T follicular helper cell (primary cell): ENCODE measurements around the gene LRP1.

Experiments
- DNase-seq: peaks from one replicate; pipeline ENCODE4 v3.0.0-alpha.2; 2020; ENCODE audit warnings: low read depth

LRP1 gene

GRCh38 chr12:57236201-57236924 is 108.1 kb downstream of the LRP1 start:
- DNase-seq: no peak

- DNase-seq: no peak
These were observed 108.8 kb downstream of the LRP1 start for GRCh38 chr12:57236925-57237595.

GRCh38 chr12:57237596-57237931 is 109.3 kb downstream of the LRP1 start:
- DNase-seq: no peak

GRCh38 chr12:57237932-57238853 is 109.9 kb downstream of the LRP1 start:
- DNase-seq: no peak

GRCh38 chr12:57238854-57239554 is 110.7 kb downstream of the LRP1 start:
- DNase-seq: peak; percentile 73

- no peak for DNase-seq
These were observed 111.3 kb downstream of the LRP1 start for GRCh38 chr12:57239587-57240065.

- peak; percentile 65 for DNase-seq
These were observed 112.0 kb downstream of the LRP1 start for GRCh38 chr12:57240066-57240921.

- DNase-seq: no peak
These were observed 112.7 kb downstream of the LRP1 start for GRCh38 chr12:57240926-57241401.

GRCh38 chr12:57241402-57242310 is 113.4 kb downstream of the LRP1 start:
- no peak for DNase-seq

GRCh38 chr12:57242329-57242690 is 114.0 kb downstream of the LRP1 start:
- DNase-seq: no peak

GRCh38 chr12:57242691-57243454 is 114.6 kb downstream of the LRP1 start:
- DNase-seq: peak; percentile 36

- peak; percentile 73 for DNase-seq
These were observed 115.4 kb downstream of the LRP1 start for GRCh38 chr12:57243521-57244311.

- DNase-seq: no peak
These were observed 116.0 kb downstream of the LRP1 start for GRCh38 chr12:57244312-57244696.

- DNase-seq: no peak
These were observed 118.8 kb downstream of the LRP1 start for GRCh38 chr12:57247041-57247440.

- no peak for DNase-seq
These were observed 120.9 kb downstream of the LRP1 start for GRCh38 chr12:57248934-57249742.

GRCh38 chr12:57250541-57250940 is 122.3 kb downstream of the LRP1 start:
- no peak for DNase-seq

- no peak for DNase-seq
These were observed 122.7 kb downstream of the LRP1 start, which contains the start of gene STAC3 for GRCh38 chr12:57250956-57251355. Gene STAC3, minus strand, starts transcription at chr12:57251187. Its CDS starts 1,551 bp downstream, at chr12:57249636.
